ENCODE measurements around the gene CMTM8.

Gene CMTM8

DNA sequence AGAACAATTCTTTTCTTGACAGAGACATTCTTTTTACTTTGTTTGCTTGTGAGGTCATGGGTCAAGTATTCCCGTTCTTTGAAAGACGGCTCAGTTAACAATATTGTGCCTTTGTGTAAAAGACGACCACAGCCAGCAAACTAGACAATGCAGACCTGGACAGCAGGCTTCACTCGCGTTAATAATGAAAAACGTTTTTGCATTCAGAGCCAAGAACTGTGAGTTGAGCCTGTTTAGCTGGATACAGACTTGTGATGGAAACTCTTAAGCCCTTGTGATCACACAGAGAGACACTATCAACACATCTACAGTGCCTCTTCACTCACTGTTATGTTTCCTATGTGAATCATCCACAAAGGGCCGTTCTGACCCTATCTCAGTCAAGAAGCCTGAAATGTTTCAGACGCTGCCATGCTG is 115.9 kb downstream of the CMTM8 start:
- H3K9ac ChIP-seq (ENCODE audit: low read depth, low read length) = no peak overlapping the region
- H3K9me3 ChIP-seq (ENCODE audit: insufficient read depth, low read depth, low read length) = no peaks in the 10 kb centered on the region; the same call in 1 of the 2 replicates
- no peaks in the 10 kb centered on the region for H3K27me3 ChIP-seq (ENCODE audit: insufficient read depth, low read length)
- no peaks in the 10 kb centered on the region for H3K36me3 ChIP-seq (ENCODE audit: insufficient read depth, low read depth, low read length)
- H3K27ac ChIP-seq (ENCODE audit: low read length) = no peak overlapping the region
- peaks cover 10% of the 10 kb centered on the region for H3K4me1 ChIP-seq (ENCODE audit: insufficient read depth, low read length)
- H3K4me3 ChIP-seq (ENCODE audit: low read length) = no peak overlapping the region

DNA sequence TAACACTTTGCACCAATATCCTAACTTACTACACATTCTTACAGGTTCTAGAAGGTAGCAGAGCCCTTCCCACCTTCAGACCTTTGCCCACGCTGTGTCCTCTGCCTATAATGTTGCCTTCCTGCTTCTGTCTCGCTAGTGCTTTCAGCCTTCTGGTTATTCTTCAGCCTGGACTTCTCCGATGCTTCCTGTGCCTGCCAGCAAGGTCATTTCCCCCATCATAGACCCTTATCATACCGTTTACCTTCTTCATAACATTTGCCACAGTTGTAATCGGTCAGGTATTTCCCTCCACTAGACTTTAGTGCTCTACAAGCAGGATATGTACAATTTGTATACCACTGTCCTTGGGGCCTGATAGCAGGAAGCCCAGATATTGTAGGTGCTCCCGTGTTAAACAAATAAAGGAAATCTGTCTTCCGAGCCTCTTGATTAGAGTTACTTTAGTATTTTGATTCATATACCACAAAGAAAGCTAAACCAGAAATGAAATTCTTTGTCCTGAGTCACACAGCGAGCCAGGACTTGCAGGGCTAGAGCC is 117.3 kb downstream of the CMTM8 start:
- Histone ChIP-seq H3K9ac (ENCODE audit: low read depth, low read length) (no peak overlapping the region), H3K4me3 (ENCODE audit: low read length) (no peak overlapping the region), H3K9me3 (ENCODE audit: insufficient read depth, low read depth, low read length) (no peaks in the 10 kb centered on the region; the same call in 1 of the 2 replicates), H3K4me1 (ENCODE audit: insufficient read depth, low read length) (peaks cover 10% of the 10 kb centered on the region), H3K36me3 (ENCODE audit: insufficient read depth, low read depth, low read length) (no peaks in the 10 kb centered on the region), H3K27ac (ENCODE audit: low read length) (no peak overlapping the region), H3K27me3 (ENCODE audit: insufficient read depth, low read length) (no peaks in the 10 kb centered on the region)

DNA sequence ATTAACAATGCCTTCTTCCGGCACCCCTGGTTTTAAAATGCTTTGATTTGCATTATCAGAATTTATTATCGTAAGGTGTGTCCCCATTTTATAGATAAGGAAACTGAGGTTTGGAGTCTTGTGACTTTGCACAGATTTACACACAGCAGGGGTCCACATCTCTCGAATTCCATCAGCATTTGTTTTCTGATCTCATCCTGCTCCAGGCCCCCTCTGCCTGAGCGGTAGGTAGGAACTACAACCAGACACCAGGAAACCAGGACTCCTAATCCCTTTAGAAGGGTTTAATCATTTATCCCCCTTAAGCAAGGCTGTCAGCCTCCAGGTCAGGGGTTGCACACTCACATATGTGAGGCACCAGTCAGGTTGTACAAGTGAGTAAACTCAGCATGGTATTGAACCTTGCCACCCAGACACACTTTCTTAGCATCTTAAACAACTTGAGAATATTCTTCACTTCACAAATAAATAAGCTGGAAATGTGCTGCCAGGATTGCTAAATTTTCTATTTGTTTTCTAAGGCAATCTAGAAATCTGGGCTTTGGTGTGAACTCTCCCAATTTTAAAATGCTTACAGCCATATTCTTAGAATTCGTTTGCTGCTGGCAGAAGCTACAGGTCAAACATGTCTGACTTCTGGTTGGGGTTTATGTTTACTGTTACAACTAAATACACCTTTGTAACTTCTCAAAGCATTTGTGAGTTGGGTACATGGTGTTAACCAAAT is 121.4 kb downstream of the CMTM8 start:
- Histone ChIP-seq H3K4me1 (ENCODE audit: insufficient read depth, low read length) (peaks cover 4% of the 10 kb centered on the region), H3K4me3 (ENCODE audit: low read length) (no peak overlapping the region), H3K36me3 (ENCODE audit: insufficient read depth, low read depth, low read length) (no peaks in the 10 kb centered on the region), H3K27me3 (ENCODE audit: insufficient read depth, low read length) (no peaks in the 10 kb centered on the region), H3K9me3 (ENCODE audit: insufficient read depth, low read depth, low read length) (no peaks in the 10 kb centered on the region), H3K27ac (ENCODE audit: low read length) (no peak overlapping the region), H3K9ac (ENCODE audit: low read depth, low read length) (no peak overlapping the region)

DNA sequence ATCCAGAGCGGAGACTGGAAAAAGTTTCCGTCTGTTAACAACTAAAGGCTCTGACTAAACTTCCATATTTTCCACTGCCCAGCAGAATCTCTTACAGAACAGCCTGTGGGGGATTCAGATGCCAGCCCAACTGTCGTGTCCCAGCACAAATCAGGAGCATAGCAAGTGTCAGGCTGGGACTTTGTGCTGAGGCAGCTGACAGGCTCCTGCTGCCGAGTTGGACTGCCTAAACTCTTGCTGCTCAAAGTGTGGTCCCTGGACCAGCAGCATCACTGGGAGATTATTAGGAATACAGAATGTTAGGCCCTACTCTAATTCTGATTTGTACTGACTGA is 122.0 kb downstream of the CMTM8 start:
- Histone ChIP-seq H3K4me1 (ENCODE audit: insufficient read depth, low read length) (peaks cover 4% of the 10 kb centered on the region; the same call in 1 of the 2 replicates), H3K4me3 (ENCODE audit: low read length) (no peak overlapping the region), H3K27me3 (ENCODE audit: insufficient read depth, low read length) (no peaks in the 10 kb centered on the region), H3K36me3 (ENCODE audit: insufficient read depth, low read depth, low read length) (no peaks in the 10 kb centered on the region), H3K27ac (ENCODE audit: low read length) (no peak overlapping the region), H3K9ac (ENCODE audit: low read depth, low read length) (no peak overlapping the region), H3K9me3 (ENCODE audit: insufficient read depth, low read depth, low read length) (no peaks in the 10 kb centered on the region)

- H3K4me3 ChIP-seq (ENCODE audit: low read length) = no peak overlapping the region
- no peaks in the 10 kb centered on the region for H3K36me3 ChIP-seq (ENCODE audit: insufficient read depth, low read depth, low read length)
- H3K9ac ChIP-seq (ENCODE audit: low read depth, low read length) = no peak overlapping the region
- no peaks in the 10 kb centered on the region for H3K4me1 ChIP-seq (ENCODE audit: insufficient read depth, low read length)
- H3K9me3 ChIP-seq (ENCODE audit: insufficient read depth, low read depth, low read length) = no peaks in the 10 kb centered on the region
- no peaks in the 10 kb centered on the region for H3K27me3 ChIP-seq (ENCODE audit: insufficient read depth, low read length)
- no peak overlapping the region for H3K27ac ChIP-seq (ENCODE audit: low read length)
Measured at GRCh38 chr3:32366638-32367397, 128.3 kb downstream of the CMTM8 start.

DNA sequence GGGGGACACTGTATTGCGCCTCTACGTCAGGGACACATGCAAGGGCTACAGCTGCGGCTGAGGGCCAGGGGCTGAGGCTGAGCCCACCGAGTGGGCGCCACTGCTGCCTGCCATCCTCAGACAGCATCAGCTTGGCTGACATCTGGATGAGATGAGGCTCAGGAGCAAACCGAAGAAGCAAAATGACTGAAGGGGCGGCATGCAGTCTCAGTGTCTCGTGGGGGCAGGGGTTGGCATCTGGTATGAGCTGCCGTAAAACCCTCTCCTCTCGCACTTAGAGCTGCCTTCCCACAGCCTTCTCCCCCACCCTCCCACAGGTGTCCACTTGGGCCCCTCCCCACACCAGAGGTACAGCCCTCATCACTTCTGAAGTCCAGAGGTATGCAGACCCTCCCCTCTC is 129.0 kb downstream of the CMTM8 start:
- H3K4me1 ChIP-seq (ENCODE audit: insufficient read depth, low read length) = no peaks in the 10 kb centered on the region
- no peaks in the 10 kb centered on the region for H3K9me3 ChIP-seq (ENCODE audit: insufficient read depth, low read depth, low read length)
- no peak overlapping the region for H3K4me3 ChIP-seq (ENCODE audit: low read length)
- H3K27ac ChIP-seq (ENCODE audit: low read length) = no peak overlapping the region
- no peaks in the 10 kb centered on the region for H3K36me3 ChIP-seq (ENCODE audit: insufficient read depth, low read depth, low read length)
- H3K9ac ChIP-seq (ENCODE audit: low read depth, low read length) = no peak overlapping the region
- no peaks in the 10 kb centered on the region for H3K27me3 ChIP-seq (ENCODE audit: insufficient read depth, low read length)

DNA sequence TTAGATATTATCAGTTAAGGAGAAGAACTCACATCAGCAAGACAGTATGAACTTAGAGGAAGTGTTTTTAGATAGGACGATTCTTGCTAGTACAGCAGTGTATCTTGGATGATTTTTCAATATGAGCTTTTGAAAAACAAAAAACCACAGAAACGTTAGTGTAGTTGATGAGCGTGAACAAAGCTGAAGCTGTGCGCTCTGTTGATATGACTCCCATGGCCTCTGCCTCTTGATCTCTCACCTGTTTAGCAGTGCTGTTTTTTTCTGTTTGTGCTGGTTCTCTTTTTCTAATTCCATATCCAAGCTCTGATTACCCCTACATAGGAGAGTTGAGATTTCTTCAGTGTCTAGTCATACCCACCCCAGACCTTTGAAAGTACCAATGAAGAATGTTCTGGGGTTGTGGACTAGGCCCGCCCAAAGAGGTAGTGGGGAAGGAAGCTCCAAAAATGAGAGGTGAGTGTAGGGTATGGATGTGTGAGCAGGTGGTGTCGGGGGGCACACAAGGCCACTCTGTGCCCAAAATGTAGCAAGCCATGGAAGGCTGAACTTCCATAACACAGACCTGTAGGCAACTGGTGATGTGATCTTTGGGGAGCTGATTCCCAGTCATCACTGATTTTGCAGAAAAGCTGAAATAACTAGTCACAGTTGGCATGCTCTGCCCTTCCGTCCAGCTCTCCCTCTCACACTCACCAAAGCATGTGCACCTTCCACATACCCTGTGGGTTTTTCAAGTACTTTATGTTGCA is 133.2 kb downstream of the CMTM8 start:
- no peaks in the 10 kb centered on the region for H3K27me3 ChIP-seq (ENCODE audit: insufficient read depth, low read length)
- no peak overlapping the region for H3K27ac ChIP-seq (ENCODE audit: low read length)
- H3K4me3 ChIP-seq (ENCODE audit: low read length) = no peak overlapping the region
- no peaks in the 10 kb centered on the region for H3K36me3 ChIP-seq (ENCODE audit: insufficient read depth, low read depth, low read length)
- no peak overlapping the region for H3K9ac ChIP-seq (ENCODE audit: low read depth, low read length)
- no peaks in the 10 kb centered on the region for H3K4me1 ChIP-seq (ENCODE audit: insufficient read depth, low read length)
- H3K9me3 ChIP-seq (ENCODE audit: insufficient read depth, low read depth, low read length) = no peaks in the 10 kb centered on the region

GRCh38 chr3:32372213-32372490 is 133.7 kb downstream of the CMTM8 start:
- Histone ChIP-seq H3K4me1 (ENCODE audit: insufficient read depth, low read length) (no peaks in the 10 kb centered on the region), H3K27me3 (ENCODE audit: insufficient read depth, low read length) (no peaks in the 10 kb centered on the region), H3K27ac (ENCODE audit: low read length) (no peak overlapping the region), H3K36me3 (ENCODE audit: insufficient read depth, low read depth, low read length) (no peaks in the 10 kb centered on the region), H3K9me3 (ENCODE audit: insufficient read depth, low read depth, low read length) (no peaks in the 10 kb centered on the region), H3K9ac (ENCODE audit: low read depth, low read length) (no peak overlapping the region), H3K4me3 (ENCODE audit: low read length) (no peak overlapping the region)

GRCh38 chr3:32373276-32373675 is 134.8 kb downstream of the CMTM8 start:
- H3K27me3 ChIP-seq (ENCODE audit: insufficient read depth, low read length) = no peaks in the 10 kb centered on the region
- H3K36me3 ChIP-seq (ENCODE audit: insufficient read depth, low read depth, low read length) = no peaks in the 10 kb centered on the region
- no peak overlapping the region for H3K9ac ChIP-seq (ENCODE audit: low read depth, low read length)
- H3K27ac ChIP-seq (ENCODE audit: low read length) = no peak overlapping the region
- no peak overlapping the region for H3K4me3 ChIP-seq (ENCODE audit: low read length)
- no peaks in the 10 kb centered on the region for H3K4me1 ChIP-seq (ENCODE audit: insufficient read depth, low read length)
- H3K9me3 ChIP-seq (ENCODE audit: insufficient read depth, low read depth, low read length) = no peaks in the 10 kb centered on the region

- Histone ChIP-seq H3K9ac (ENCODE audit: low read depth, low read length) (no peak overlapping the region), H3K4me1 (ENCODE audit: insufficient read depth, low read length) (no peaks in the 10 kb centered on the region), H3K27ac (ENCODE audit: low read length) (no peak overlapping the region), H3K4me3 (ENCODE audit: low read length) (no peak overlapping the region), H3K27me3 (ENCODE audit: insufficient read depth, low read length) (no peaks in the 10 kb centered on the region), H3K9me3 (ENCODE audit: insufficient read depth, low read depth, low read length) (no peaks in the 10 kb centered on the region), H3K36me3 (ENCODE audit: insufficient read depth, low read depth, low read length) (no peaks in the 10 kb centered on the region)
Measured at GRCh38 chr3:32373844-32374243, 135.4 kb downstream of the CMTM8 start.

DNA sequence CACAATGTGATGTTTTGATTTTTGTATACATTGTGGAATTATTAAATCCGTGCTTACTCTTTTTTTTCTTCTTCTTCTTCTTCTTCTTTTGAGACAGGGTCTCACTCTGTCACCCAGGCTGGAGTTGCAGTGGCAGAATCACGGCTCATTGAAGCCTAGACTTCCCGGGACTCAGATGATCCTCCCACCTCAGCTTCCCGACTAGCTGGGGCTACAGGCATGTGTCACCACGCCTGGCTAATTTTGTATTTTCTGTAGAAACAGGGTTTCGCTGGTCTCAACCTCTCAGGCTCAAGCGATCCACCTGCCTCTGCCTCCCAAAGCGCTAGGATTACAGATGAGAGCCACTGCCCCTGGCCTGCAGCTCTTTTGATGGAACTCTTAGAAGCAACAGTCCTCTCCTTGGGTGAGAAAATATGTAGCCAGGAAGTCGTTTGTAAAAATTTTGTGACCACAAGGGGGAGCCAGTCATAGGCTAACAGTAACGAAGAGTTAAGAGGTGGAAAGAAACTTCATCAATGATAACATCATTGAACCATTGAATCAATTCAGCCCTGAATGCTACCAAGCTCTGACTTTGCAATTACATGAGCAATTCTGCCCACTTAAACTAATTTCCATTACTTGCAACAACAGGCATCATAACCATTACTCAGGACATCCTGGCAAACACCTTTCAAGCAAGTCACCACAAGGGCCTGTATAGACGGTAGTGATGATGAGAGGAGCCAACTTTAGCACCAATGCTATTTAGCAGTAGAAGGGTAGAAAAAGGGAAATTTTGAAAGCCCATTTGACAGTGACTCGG is 136.5 kb downstream of the CMTM8 start:
- H3K4me3 ChIP-seq (ENCODE audit: low read length) = no peak overlapping the region
- H3K9ac ChIP-seq (ENCODE audit: low read depth, low read length) = no peak overlapping the region

More for the DNA sequence above, 136.5 kb downstream of the CMTM8 start:
- H3K9me3 ChIP-seq (ENCODE audit: insufficient read depth, low read depth, low read length) = no peaks in the 10 kb centered on the region
- no peaks in the 10 kb centered on the region for H3K36me3 ChIP-seq (ENCODE audit: insufficient read depth, low read depth, low read length)
- no peaks in the 10 kb centered on the region for H3K27me3 ChIP-seq (ENCODE audit: insufficient read depth, low read length)
- H3K27ac ChIP-seq (ENCODE audit: low read length) = no peak overlapping the region
- no peaks in the 10 kb centered on the region; the same call in 1 of the 2 replicates for H3K4me1 ChIP-seq (ENCODE audit: insufficient read depth, low read length)

All from iPS-20b (cell line).